Measurements from ENCODE around the gene HOOK2.

Gene HOOK2

GRCh38 chr19:12721656-12722565, 53.4 kb downstream of the HOOK2 start (continued):
- TF ChIP-seq PRDM2 (tag by site-specific recombination; IDR thresholded peaks at IDR 0.05; ENCODE audit: borderline replicate concordance) (no peak), ZFP41 (tag by site-specific recombination; IDR thresholded peaks at IDR 0.05; ENCODE audit: borderline replicate concordance) (no peak), ZNF394 (tag by site-specific recombination; IDR thresholded peaks at IDR 0.05; ENCODE audit: borderline replicate concordance) (no peak), BCL6B (tag by site-specific recombination; IDR thresholded peaks at IDR 0.05) (no peak), ZBTB44 (tag by site-specific recombination; IDR thresholded peaks at IDR 0.05) (no peak), ZNF514 (tag by site-specific recombination; IDR thresholded peaks at IDR 0.05) (no peak), ZNF513 (tag by site-specific recombination; IDR thresholded peaks at IDR 0.05) (peak; percentile 15; the same call in 1 of the 2 replicates), ZNF121 (tag by site-specific recombination; IDR thresholded peaks at IDR 0.05) (no peak), ZIC2 (tag by site-specific recombination; IDR thresholded peaks at IDR 0.05) (peak; percentile 73), ZNF324 (tag by site-specific recombination; IDR thresholded peaks at IDR 0.05) (no peak), ZNF280C (tag by site-specific recombination; IDR thresholded peaks at IDR 0.05) (no peak), ZNF138 (tag by site-specific recombination; IDR thresholded peaks at IDR 0.05; ENCODE audit: borderline replicate concordance) (no peak), ZNF768 (tag by site-specific recombination; IDR thresholded peaks at IDR 0.05) (no peak), KLF7 (tag by site-specific recombination; IDR thresholded peaks at IDR 0.05; ENCODE audit: borderline replicate concordance) (peak; percentile 57; the same call in 1 of the 2 replicates), ATF2 (tag by site-specific recombination; IDR thresholded peaks at IDR 0.05; ENCODE audit: low read depth) (no peak), ZNF202 (tag by site-specific recombination; IDR thresholded peaks at IDR 0.05; ENCODE audit: borderline replicate concordance) (no peak), ZNF184 (tag by site-specific recombination; IDR thresholded peaks at IDR 0.05) (no peak), PRDM4 (tag by site-specific recombination; IDR thresholded peaks at IDR 0.05) (no peak), ZNF157 (tag by site-specific recombination; IDR thresholded peaks at IDR 0.05) (no peak)

Measured in HEK293 (cell line).